Measurements from ENCODE around the gene SRGAP3. TPM values are rescaled to one million over a fixed set of nuclear protein-coding genes. Genes with fewer than 3 reads are reported as not detected.

Gene SRGAP3
- total RNA-seq, 2 donors from 2014 or later: 5.7 to 6.1 TPM

DNA sequence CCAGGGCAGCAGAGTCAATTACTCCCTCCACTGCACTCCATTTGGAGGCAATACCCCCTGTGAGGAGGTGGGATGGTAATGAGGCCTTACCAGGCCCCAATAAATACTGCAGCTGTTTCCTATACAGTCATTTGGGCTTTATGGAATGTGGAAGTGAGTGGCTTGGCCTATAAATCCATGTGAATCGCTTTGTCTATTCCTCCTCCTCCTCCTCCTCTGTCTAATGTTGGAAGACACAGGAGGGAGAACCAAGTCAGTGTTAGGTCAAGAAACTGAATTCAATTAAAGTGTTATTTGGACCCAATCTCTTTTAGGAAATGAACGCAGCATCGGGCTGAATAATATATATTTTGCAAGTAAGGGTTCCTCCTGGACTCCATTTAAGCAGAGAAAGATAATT, 17.3 kb upstream of the SRGAP3 start:
- intact Hi-C loops (cut with DNase I): no loop called here
- Histone ChIP-seq H3K9ac (ENCODE audit: low read depth in 2 of 2, low read length in 2 of 2) (no peak overlapping the region), H3K9me3 (no peaks in the 10 kb centered on the region), H3K4me1 (no peaks in the 10 kb centered on the region), H3K4me3 (no peak overlapping the region), H3K27me3 (no peaks in the 10 kb centered on the region), H3K36me3 (no peaks in the 10 kb centered on the region), H3K27ac (no peak overlapping the region)
- no peak for DNase-seq
- TF ChIP-seq, protein P1, sequence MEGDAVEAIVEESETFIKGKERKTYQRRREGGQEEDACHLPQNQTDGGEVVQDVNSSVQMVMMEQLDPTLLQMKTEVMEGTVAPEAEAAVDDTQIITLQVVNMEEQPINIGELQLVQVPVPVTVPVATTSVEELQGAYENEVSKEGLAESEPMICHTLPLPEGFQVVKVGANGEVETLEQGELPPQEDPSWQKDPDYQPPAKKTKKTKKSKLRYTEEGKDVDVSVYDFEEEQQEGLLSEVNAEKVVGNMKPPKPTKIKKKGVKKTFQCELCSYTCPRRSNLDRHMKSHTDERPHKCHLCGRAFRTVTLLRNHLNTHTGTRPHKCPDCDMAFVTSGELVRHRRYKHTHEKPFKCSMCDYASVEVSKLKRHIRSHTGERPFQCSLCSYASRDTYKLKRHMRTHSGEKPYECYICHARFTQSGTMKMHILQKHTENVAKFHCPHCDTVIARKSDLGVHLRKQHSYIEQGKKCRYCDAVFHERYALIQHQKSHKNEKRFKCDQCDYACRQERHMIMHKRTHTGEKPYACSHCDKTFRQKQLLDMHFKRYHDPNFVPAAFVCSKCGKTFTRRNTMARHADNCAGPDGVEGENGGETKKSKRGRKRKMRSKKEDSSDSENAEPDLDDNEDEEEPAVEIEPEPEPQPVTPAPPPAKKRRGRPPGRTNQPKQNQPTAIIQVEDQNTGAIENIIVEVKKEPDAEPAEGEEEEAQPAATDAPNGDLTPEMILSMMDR (IDR thresholded peaks at IDR 0.05): no peak

DNA sequence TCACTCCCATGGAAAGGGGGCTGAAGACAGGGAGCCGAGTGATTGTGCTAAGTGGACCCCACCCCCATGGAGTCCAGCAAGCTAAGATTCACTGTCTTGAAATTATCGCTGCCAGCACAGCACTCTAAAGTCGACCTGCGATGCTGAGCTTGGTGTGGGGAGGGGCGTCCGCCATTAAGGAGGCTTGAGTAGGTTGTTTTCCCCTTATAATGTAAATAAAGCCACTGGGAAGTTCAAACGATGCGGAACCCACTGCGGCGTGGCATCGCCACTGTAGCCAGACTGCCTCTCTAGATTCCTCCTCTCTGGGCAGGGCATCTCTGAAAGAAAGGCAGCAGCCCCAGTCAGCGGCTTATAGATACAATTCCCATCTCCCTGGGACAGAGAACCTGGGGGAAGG, 10.9 kb upstream of the SRGAP3 start:
- Histone ChIP-seq H3K36me3 (no peaks in the 10 kb centered on the region), H3K9me3 (no peaks in the 10 kb centered on the region), H3K27me3 (no peaks in the 10 kb centered on the region), H3K4me1 (no peaks in the 10 kb centered on the region), H3K27ac (no peak overlapping the region), H3K9ac (ENCODE audit: low read depth in 2 of 2, low read length in 2 of 2) (no peak overlapping the region), H3K4me3 (no peak overlapping the region)
- TF ChIP-seq, protein P1 (IDR thresholded peaks at IDR 0.05): no peak
- intact Hi-C loops (cut with DNase I): no loop called here
- DNase-seq: no peak

DNA sequence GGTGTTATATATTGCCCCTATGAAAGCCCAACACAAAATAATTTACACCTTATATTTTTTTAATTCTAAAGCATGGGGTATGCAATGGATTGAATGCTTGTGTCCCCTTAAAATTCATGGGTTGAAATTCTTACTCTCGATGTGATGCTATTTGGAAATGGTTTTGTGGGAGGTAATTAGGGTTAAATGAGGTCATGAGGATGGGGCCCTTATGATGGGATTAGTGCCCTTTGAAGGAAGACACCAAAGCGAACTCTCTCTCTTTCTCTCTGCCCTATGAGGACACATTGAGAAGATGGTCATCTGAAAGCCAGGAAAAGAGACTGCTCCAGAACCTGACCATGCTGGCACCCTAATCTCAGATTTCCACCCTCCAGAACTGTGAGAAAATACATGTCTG, 7.6 kb upstream of the SRGAP3 start:
- TF ChIP-seq, protein P1 (IDR thresholded peaks at IDR 0.05): no peak
- no peak overlapping the region for H3K27ac ChIP-seq
- no peak overlapping the region for H3K9ac ChIP-seq (ENCODE audit: low read depth in 2 of 2, low read length in 2 of 2)
- no peaks in the 10 kb centered on the region for H3K4me1 ChIP-seq
- H3K9me3 ChIP-seq: no peaks in the 10 kb centered on the region
- no peak for DNase-seq
- no peaks in the 10 kb centered on the region for H3K27me3 ChIP-seq
- H3K36me3 ChIP-seq: no peaks in the 10 kb centered on the region
- intact Hi-C loops (cut with DNase I): no loop called here
- no peak overlapping the region for H3K4me3 ChIP-seq

DNA sequence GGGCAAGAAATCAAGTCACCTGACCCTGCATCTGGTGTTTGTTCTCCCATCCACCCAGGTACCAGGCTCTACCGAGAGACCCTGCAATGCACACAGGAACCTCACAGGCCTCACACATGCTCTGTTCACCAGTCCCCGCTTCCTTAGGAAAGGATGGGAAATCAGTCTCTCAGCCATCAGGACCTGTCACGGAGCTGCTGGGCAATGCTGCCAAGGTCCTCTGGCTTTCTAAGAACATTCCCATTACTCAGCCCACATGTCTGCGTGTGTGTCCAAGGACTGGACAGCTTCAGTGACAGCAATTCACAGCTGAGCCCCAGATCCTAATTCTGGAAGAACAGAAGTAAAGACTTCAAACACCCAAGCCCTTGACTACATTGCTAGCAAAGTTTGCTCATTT, 6.5 kb upstream of the SRGAP3 start:
- intact Hi-C loops (cut with DNase I): no loop called here
- TF ChIP-seq, protein P1 (IDR thresholded peaks at IDR 0.05): no peak
- H3K9me3 ChIP-seq: no peaks in the 10 kb centered on the region
- no peak for DNase-seq
- no peak overlapping the region for H3K4me3 ChIP-seq
- H3K27me3 ChIP-seq: no peaks in the 10 kb centered on the region
- no peaks in the 10 kb centered on the region for H3K4me1 ChIP-seq
- no peak overlapping the region for H3K27ac ChIP-seq
- no peak overlapping the region for H3K9ac ChIP-seq (ENCODE audit: low read depth in 2 of 2, low read length in 2 of 2)
- H3K36me3 ChIP-seq: no peaks in the 10 kb centered on the region

DNA sequence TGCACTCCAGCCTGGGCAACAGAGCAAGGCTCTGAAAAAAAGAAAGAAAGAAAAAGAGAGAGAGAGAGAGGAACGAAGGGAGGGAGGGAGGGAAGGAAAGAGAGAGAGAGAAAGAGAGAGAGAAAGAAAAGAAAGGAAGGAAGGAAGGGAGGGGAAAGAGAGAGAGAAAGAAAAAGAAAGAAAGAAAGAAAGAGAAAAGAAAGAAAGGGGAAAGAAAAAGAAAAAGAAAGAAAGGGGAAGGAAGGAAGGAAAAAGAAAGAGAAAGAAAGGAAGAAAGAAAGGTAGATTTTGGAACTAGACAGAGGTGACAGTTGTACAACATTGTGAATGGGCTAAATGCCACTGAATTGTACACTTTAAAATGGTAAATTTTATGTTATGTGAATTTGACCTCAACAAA, 5.3 kb upstream of the SRGAP3 start:
- DNase-seq: no peak
- peaks cover 3% of the 10 kb centered on the region for H3K4me1 ChIP-seq
- no peaks in the 10 kb centered on the region for H3K9me3 ChIP-seq
- H3K27ac ChIP-seq: no peak overlapping the region
- H3K9ac ChIP-seq (ENCODE audit: low read depth in 2 of 2, low read length in 2 of 2): no peak overlapping the region
- H3K4me3 ChIP-seq: no peak overlapping the region
- intact Hi-C loops (cut with DNase I): no loop called here
- no peaks in the 10 kb centered on the region for H3K27me3 ChIP-seq
- TF ChIP-seq, protein P1 (IDR thresholded peaks at IDR 0.05): no peak
- H3K36me3 ChIP-seq: no peaks in the 10 kb centered on the region

DNA sequence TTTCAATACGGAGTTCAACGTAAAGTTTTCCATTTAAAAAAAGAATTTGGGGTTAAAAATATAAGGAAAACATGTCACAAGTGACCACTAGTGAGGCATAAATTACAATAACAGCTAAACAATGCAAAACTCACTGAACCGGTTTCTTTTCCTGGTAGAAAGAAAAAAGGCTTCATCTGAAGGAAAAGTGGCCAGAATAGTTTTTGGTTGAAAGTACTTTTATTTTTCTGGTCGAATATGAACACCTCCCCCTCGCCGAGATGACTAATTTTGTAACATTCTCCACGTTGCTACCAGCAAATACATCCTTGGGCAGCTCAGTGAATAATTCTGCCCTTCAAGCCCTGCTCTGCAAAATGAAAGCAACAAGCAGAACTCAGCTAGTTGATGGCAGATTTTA, 3.9 kb upstream of the SRGAP3 start:
- Histone ChIP-seq H3K4me1 (peaks cover 3% of the 10 kb centered on the region), H3K27ac (no peak overlapping the region), H3K9ac (ENCODE audit: low read depth in 2 of 2, low read length in 2 of 2) (no peak overlapping the region), H3K36me3 (no peaks in the 10 kb centered on the region), H3K27me3 (no peaks in the 10 kb centered on the region), H3K4me3 (no peak overlapping the region), H3K9me3 (no peaks in the 10 kb centered on the region)
- intact Hi-C loops (cut with DNase I): no loop called here
- DNase-seq: no peak
- TF ChIP-seq, protein P1 (IDR thresholded peaks at IDR 0.05): no peak

All from colonic mucosa (tissue), 4 donors.